ENCODE data around the gene RYR2.

The RYR2 gene

GRCh38 chr1:237749122-237749521 is 707.1 kb downstream of the RYR2 start:
- Mint-ChIP-seq H3K4me3 (no peak overlapping the region), H3K4me1 (ENCODE audit: low read depth in 2 of 2) (no peaks in the 10 kb centered on the region), H3K36me3 (ENCODE audit: insufficient read depth) (no peaks in the 10 kb centered on the region), H3K9me3 (no peaks in the 10 kb centered on the region), H3K27me3 (no peaks in the 10 kb centered on the region), H3K27ac (no peak overlapping the region)
- ATAC-seq (replicated peaks), result no peak
- DNase-seq, result no peak

GRCh38 chr1:237751090-237751489 is 709.1 kb downstream of the RYR2 start:
- Mint-ChIP-seq H3K4me1 (ENCODE audit: low read depth in 2 of 2) (peaks cover 0 to 3% of the 10 kb centered on the region in 2 donors), H3K27ac (no peak overlapping the region), H3K27me3 (no peaks in the 10 kb centered on the region), H3K9me3 (peaks cover 0 to 5% of the 10 kb centered on the region in 2 donors), H3K36me3 (ENCODE audit: insufficient read depth) (no peaks in the 10 kb centered on the region), H3K4me3 (no peak overlapping the region)
- ATAC-seq (replicated peaks), result no peak
- DNase-seq, result no peak

GRCh38 chr1:237754627-237755026 is 712.6 kb downstream of the RYR2 start:
- Mint-ChIP-seq H3K9me3 (peaks cover 0 to 5% of the 10 kb centered on the region in 2 donors), H3K27me3 (no peaks in the 10 kb centered on the region), H3K27ac (no peak overlapping the region), H3K36me3 (ENCODE audit: insufficient read depth) (no peaks in the 10 kb centered on the region), H3K4me3 (no peak overlapping the region), H3K4me1 (ENCODE audit: low read depth in 2 of 2) (peaks cover 0 to 3% of the 10 kb centered on the region in 2 donors)
- DNase-seq (no peak), ATAC-seq (replicated peaks) (no peak)

- no peaks in the 10 kb centered on the region for H3K27me3 Mint-ChIP-seq
- H3K4me3 Mint-ChIP-seq, result no peak overlapping the region
- no peak for ATAC-seq (replicated peaks)
- H3K4me1 Mint-ChIP-seq (ENCODE audit: low read depth in 2 of 2), result peaks cover 0 to 3% of the 10 kb centered on the region in 2 donors
- no peaks in the 10 kb centered on the region for H3K36me3 Mint-ChIP-seq (ENCODE audit: insufficient read depth)
- H3K27ac Mint-ChIP-seq, result no peak overlapping the region
- peaks cover 0 to 5% of the 10 kb centered on the region in 2 donors for H3K9me3 Mint-ChIP-seq
- DNase-seq, result no peak
Measured at GRCh38 chr1:237756304-237756967, 714.5 kb downstream of the RYR2 start.

GRCh38 chr1:237759377-237759776 is 717.4 kb downstream of the RYR2 start:
- H3K36me3 Mint-ChIP-seq (ENCODE audit: insufficient read depth), result no peaks in the 10 kb centered on the region
- peaks cover 0 to 5% of the 10 kb centered on the region in 2 donors for H3K9me3 Mint-ChIP-seq

GRCh38 chr1:237760951-237761350 is 719.0 kb downstream of the RYR2 start:
- no peak for DNase-seq
- no peaks in the 10 kb centered on the region for H3K9me3 Mint-ChIP-seq
- H3K4me3 Mint-ChIP-seq, result no peak overlapping the region
- no peaks in the 10 kb centered on the region for H3K4me1 Mint-ChIP-seq (ENCODE audit: low read depth in 2 of 2)
- H3K27ac Mint-ChIP-seq, result no peak overlapping the region
- no peak for ATAC-seq (replicated peaks)
- H3K27me3 Mint-ChIP-seq, result no peaks in the 10 kb centered on the region
- no peaks in the 10 kb centered on the region for H3K36me3 Mint-ChIP-seq (ENCODE audit: insufficient read depth)

More at GRCh38 chr1:237759377-237759776, 717.4 kb downstream of the RYR2 start:
- Mint-ChIP-seq H3K4me3 (no peak overlapping the region), H3K27ac (no peak overlapping the region), H3K27me3 (no peaks in the 10 kb centered on the region), H3K4me1 (ENCODE audit: low read depth in 2 of 2) (peaks cover 0 to 3% of the 10 kb centered on the region in 2 donors)
- ATAC-seq (replicated peaks), result no peak
- no peak for DNase-seq

GRCh38 chr1:237763137-237763536 is 721.2 kb downstream of the RYR2 start:
- Mint-ChIP-seq H3K4me3 (no peak overlapping the region), H3K27ac (no peak overlapping the region), H3K9me3 (no peaks in the 10 kb centered on the region), H3K36me3 (ENCODE audit: insufficient read depth) (no peaks in the 10 kb centered on the region), H3K27me3 (no peaks in the 10 kb centered on the region), H3K4me1 (ENCODE audit: low read depth in 2 of 2) (no peaks in the 10 kb centered on the region)
- DNase-seq (no peak), ATAC-seq (replicated peaks) (no peak)

- Mint-ChIP-seq H3K27ac (no peak overlapping the region), H3K4me1 (ENCODE audit: low read depth in 2 of 2) (no peaks in the 10 kb centered on the region)
Measured at GRCh38 chr1:237763751-237764150, 721.8 kb downstream of the RYR2 start.

GRCh38 chr1:237769916-237770315 is 727.9 kb downstream of the RYR2 start:
- ATAC-seq (replicated peaks) (no peak), DNase-seq (no peak)
- Mint-ChIP-seq H3K27ac (no peak overlapping the region), H3K27me3 (no peaks in the 10 kb centered on the region), H3K9me3 (no peaks in the 10 kb centered on the region), H3K4me1 (ENCODE audit: low read depth in 2 of 2) (no peaks in the 10 kb centered on the region), H3K4me3 (no peak overlapping the region), H3K36me3 (ENCODE audit: insufficient read depth) (no peaks in the 10 kb centered on the region)

More at GRCh38 chr1:237763751-237764150, 721.8 kb downstream of the RYR2 start:
- Mint-ChIP-seq H3K9me3 (no peaks in the 10 kb centered on the region), H3K4me3 (no peak overlapping the region), H3K36me3 (ENCODE audit: insufficient read depth) (no peaks in the 10 kb centered on the region), H3K27me3 (no peaks in the 10 kb centered on the region)
- DNase-seq (no peak), ATAC-seq (replicated peaks) (no peak)

GRCh38 chr1:237772009-237772408 is 730.0 kb downstream of the RYR2 start:
- Mint-ChIP-seq H3K36me3 (ENCODE audit: insufficient read depth) (no peaks in the 10 kb centered on the region), H3K4me3 (no peak overlapping the region), H3K27me3 (no peaks in the 10 kb centered on the region), H3K9me3 (no peaks in the 10 kb centered on the region), H3K4me1 (ENCODE audit: low read depth in 2 of 2) (no peaks in the 10 kb centered on the region), H3K27ac (no peak overlapping the region)
- ATAC-seq (replicated peaks), result no peak
- no peak for DNase-seq

- no peaks in the 10 kb centered on the region for H3K4me1 Mint-ChIP-seq (ENCODE audit: low read depth in 2 of 2)
- no peak overlapping the region for H3K4me3 Mint-ChIP-seq
- H3K36me3 Mint-ChIP-seq (ENCODE audit: insufficient read depth), result no peaks in the 10 kb centered on the region
- DNase-seq (no peak), ATAC-seq (replicated peaks) (no peak)
- no peak overlapping the region for H3K27ac Mint-ChIP-seq
- H3K9me3 Mint-ChIP-seq, result no peaks in the 10 kb centered on the region
- no peaks in the 10 kb centered on the region for H3K27me3 Mint-ChIP-seq
Measured at GRCh38 chr1:237774246-237774645, 732.3 kb downstream of the RYR2 start.

- H3K4me3 Mint-ChIP-seq, result no peak overlapping the region
Measured at GRCh38 chr1:237779356-237779755, 737.4 kb downstream of the RYR2 start.

GRCh38 chr1:237786066-237786719 is 744.2 kb downstream of the RYR2 start:
- DNase-seq (no peak), ATAC-seq (replicated peaks) (no peak)
- Mint-ChIP-seq H3K27me3 (peaks cover 0 to 5% of the 10 kb centered on the region in 2 donors), H3K27ac (no peak overlapping the region), H3K36me3 (ENCODE audit: insufficient read depth) (no peaks in the 10 kb centered on the region), H3K4me3 (no peak overlapping the region), H3K4me1 (ENCODE audit: low read depth in 2 of 2) (no peaks in the 10 kb centered on the region), H3K9me3 (peaks cover 0 to 4% of the 10 kb centered on the region in 2 donors)

More at GRCh38 chr1:237779356-237779755, 737.4 kb downstream of the RYR2 start:
- no peaks in the 10 kb centered on the region for H3K36me3 Mint-ChIP-seq (ENCODE audit: insufficient read depth)
- DNase-seq, result no peak
- no peak for ATAC-seq (replicated peaks)
- no peak overlapping the region for H3K27ac Mint-ChIP-seq
- H3K4me1 Mint-ChIP-seq (ENCODE audit: low read depth in 2 of 2), result no peaks in the 10 kb centered on the region
- H3K9me3 Mint-ChIP-seq, result peaks cover 0 to 3% of the 10 kb centered on the region in 2 donors
- H3K27me3 Mint-ChIP-seq, result peaks cover 0 to 5% of the 10 kb centered on the region in 2 donors

- Mint-ChIP-seq H3K4me1 (ENCODE audit: low read depth in 2 of 2) (no peaks in the 10 kb centered on the region), H3K36me3 (ENCODE audit: insufficient read depth) (no peaks in the 10 kb centered on the region), H3K4me3 (no peak overlapping the region), H3K9me3 (peaks cover 0 to 4% of the 10 kb centered on the region in 2 donors), H3K27me3 (no peaks in the 10 kb centered on the region), H3K27ac (no peak overlapping the region)
- DNase-seq (no peak), ATAC-seq (replicated peaks) (no peak)
Measured at GRCh38 chr1:237788069-237788468, 746.1 kb downstream of the RYR2 start.
